T-helper 22 cell (primary cell): Measurements from ENCODE around the gene U2AF1L4.

Source experiments
- DNase-seq: peaks from one replicate; pipeline ENCODE4 v3.0.0-alpha.2; 2020; ENCODE audit warnings: low read depth

Gene U2AF1L4

GRCh38 chr19:35757231-35757748, 12.1 kb upstream of the U2AF1L4 start:
- no peak for DNase-seq

DNA sequence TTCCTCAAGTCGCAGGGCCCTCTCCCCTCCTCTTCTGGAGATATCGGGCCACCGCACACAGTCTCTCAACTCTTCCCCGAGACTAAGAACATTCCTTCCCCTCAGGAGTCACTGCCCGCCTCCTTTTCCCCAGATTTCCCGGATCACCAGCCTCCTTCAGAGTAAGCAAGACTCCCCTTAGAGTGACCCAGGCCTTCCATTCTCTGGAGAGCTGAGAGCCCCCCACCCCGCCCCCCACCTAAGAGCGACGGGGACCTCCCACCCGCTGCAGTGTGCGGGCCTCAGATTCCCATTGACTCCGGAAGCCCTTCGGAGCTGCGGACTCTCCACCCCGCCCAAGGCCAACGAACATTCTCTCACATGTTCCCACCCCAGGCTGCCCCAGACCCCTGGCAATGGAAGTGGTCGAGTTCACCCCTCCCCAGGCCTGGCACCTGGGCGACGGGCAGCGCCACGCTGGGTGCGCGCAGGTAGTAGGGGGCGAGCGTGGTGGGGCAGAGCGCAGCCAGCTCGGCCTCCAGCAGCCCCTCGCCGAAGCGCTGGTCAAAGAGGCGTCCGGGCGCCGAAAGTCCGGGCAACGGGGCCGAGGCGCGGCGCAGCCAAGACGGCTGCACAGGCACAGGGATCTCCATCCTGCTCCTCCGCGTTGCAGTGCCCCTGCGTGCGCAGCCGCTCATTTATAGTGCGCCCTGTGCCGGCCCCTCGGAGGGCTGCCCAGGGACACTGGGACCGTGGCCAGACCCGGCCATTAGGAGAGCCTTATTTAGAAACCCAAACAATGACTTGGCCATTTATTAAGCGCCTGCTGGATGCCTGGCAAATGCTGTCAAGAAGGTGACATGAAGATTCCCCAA, 11.4 kb upstream of the U2AF1L4 start, which contains the start of gene HSPB6:
Gene HSPB6, minus strand, starts transcription at position 653 of the 854 bp plus-strand sequence. Its CDS starts 21 bp downstream, at position 632.
- no peak for DNase-seq

DNA sequence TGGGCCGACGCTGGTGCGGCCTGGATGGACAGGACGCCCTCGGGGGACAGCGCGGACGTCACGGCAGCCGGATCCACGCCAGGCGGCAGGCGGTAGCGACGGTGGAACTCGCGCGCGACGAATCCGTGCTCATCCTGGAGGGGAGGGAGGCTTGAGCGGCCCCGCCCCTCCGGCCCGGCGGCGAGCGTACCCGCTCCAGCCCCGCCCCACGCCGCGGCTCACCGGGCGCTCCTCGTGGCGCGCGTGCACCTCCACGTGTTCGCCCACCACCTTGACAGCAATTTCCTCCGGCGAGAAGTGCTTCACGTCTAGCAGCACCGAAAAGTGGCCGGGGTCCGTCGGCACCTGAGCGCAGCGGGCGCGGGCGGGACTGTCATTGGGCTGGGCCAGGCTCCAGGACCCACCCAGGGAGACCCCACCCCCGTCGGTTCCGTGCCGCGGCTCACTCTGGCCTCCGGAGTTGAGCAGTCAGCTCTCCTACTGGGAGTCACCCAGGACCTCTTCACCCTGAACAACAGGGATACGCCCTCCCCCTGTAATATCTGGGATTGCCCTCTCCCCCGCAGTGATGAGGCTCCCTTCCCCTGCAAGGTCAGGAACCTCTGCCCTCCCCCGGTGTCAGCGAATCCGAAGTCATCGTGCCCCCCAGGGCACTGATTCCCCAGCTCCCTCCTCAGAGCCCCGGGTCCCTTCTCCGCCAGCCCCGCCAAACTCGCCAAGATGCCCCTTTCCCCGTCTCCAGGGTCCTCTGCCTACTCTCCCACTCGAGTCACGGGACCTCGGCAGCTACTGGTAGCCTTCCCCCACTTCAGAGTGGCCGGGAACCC, 10.5 kb upstream of the U2AF1L4 start:
- DNase-seq: peak; percentile 36

- no peak for DNase-seq
These were observed 9.9 kb upstream of the U2AF1L4 start for GRCh38 chr19:35755131-35755549.

GRCh38 chr19:35754370-35755130, 9.3 kb upstream of the U2AF1L4 start:
- no peak for DNase-seq

DNA sequence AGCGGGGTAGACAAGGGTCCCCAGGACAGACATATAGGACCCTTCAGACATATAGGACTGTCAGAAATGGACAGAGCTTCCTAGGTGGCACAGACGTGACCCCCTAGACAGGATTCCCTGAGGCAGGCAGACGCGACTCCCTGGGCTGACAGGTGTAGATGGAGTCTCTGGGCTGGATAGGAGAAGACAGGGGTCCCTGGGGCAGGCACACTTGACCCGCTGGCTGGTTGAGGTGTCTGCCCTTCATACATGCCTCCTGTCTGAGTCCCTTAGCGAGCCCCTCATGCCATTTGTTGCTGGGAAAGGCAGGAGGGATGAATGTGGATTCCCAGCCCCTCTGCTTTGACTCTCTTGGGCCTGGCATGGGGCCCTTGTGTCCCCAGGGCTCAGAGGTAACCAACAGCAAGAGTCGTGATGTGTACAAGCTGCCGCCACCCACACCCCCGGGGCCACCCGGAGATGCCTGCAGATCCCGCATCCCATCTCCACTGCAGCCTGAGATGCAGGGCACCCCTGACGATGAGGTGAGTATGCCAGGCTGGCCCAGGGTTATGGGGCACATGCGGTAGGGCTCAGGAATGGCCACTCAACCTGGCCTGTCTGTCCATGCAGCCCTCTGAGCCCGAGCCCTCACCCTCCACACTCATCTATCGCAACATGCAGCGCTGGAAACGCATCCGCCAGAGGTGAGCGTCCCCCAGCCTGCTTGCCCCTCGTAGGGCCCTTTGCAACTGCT, 8.6 kb upstream of the U2AF1L4 start:
- no peak for DNase-seq

DNA sequence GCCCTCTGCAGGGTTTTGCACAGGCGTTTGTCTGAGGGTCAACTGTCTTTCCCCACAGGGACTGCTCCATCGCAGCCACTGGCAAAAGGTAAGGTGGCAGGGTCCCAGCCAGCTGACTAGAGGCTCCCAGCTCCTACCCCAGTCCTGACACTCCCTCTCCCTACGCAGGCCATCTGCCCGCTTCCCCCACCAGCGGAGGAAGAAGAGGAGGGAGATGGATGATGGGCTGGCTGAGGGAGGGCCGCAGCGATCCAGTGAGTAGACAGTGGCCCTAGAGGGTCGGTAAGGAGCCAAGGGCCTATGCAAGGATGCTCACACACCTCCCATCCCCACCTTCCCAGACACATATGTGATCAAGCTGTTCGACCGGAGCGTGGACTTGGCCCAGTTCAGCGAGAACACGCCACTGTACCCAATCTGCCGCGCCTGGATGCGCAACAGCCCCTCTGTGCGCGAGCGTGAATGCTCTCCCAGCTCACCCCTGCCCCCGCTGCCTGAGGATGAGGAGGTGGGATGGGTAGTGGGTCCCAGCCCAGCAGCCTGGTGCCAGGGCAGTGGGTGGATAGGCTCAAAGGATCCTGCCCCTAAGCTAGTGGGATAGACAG, 7.6 kb upstream of the U2AF1L4 start:
- no peak for DNase-seq

DNA sequence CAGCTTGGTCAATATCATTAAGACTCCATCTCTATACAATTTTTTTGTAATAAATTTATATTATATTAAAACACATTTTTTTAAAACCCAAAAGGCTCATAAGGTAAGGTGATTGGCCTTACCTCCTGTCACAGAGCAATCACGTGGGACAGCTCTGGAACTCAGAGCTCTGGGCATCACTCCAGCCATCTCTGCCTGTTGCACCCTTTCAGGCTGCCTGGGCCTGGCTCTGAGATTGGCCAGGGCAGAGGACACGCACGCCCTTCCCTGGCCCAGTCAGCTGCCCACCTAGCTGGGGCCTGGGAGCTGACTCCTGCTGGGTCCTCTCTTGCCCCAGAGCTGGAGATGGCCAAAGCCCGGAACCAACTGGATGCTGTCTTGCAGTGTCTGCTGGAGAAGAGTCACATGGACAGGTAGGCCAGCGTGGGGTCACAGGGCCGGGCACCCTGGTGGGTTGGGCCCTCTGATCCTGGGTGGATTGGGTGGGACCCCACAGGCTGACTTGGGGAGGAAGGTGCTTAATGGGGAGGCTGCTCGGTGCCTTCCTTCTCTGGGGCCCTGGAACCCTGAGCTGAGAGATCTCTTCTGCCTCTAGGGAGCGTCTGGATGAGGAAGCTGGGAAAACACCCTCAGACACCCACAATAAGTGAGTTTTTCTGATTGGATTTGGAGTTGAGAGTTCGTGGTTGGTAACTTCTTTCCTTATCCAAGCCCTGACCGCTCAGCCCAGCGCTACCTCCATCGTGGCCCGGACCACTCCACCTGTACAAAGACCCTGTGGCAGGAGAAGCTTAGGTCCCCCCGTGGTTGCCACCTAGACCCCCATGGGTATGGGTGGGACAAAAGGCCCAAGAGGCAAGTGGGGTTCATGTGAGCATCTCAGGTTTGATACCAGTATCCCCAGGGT, 6.9 kb upstream of the U2AF1L4 start:
- no peak for DNase-seq

- DNase-seq: no peak
These were observed 4.9 kb upstream of the U2AF1L4 start for GRCh38 chr19:35750167-35750566.

GRCh38 chr19:35748106-35749020, 3.1 kb upstream of the U2AF1L4 start, which contains the start of gene LIN37:
LIN37 (plus strand) TSS chr19:35748576; CDS start chr19:35748725, 149 bp downstream.
- peak; percentile 98 for DNase-seq

- DNase-seq: no peak
These were observed 1.3 kb upstream of the U2AF1L4 start for GRCh38 chr19:35746531-35746930.

- no peak for DNase-seq
These were observed 857 bp upstream of the U2AF1L4 start for GRCh38 chr19:35746087-35746462.

- peak; percentile 90 for DNase-seq
These were observed 539 bp downstream of the U2AF1L4 start for GRCh38 chr19:35744430-35745327.

GRCh38 chr19:35743640-35744429, 1.4 kb downstream of the U2AF1L4 start:
- DNase-seq: no peak

- peak; percentile 46 for DNase-seq
These were observed 3.0 kb downstream of the U2AF1L4 start, which contains the start of gene IGFLR1 for GRCh38 chr19:35742121-35742724. IGFLR1 (minus strand) TSS chr19:35742452; CDS start chr19:35741180, 1,272 bp downstream.

DNA sequence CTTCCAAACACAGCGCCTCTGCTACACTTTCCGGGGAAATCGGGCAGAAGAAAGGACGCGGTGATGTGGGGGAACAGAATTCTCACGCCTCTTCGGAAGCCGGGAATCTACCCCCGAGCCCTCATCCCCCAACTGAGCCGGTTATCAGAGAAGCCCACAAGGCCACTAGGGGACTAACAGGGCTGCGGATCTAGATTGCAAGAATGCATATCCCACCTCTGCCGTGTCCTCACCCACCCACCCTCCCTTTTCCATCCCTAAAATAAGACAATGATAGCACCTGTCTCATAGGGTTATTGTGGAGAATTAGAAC, 4.1 kb downstream of the U2AF1L4 start:
- DNase-seq: no peak
